Lower leg skin (tissue), 4 donors: Measurements from ENCODE around the gene NOVA2. TPM values are rescaled to one million over a fixed set of nuclear protein-coding genes. Genes with fewer than 3 reads are reported as not detected.
A peak's percentile ranks its signal among the peaks of the same experiment; 100 is the strongest.

ENCODE experiments used
- DNase-seq, 2 donors: peaks; one replicate each; pipeline ENCODE4 v3.0.0-alpha.2; 2019; ENCODE audit warnings: low spot score in 2 of 2
- H3K4me3 ChIP-seq: fragments of 200-600 bp; sonication (generic); 2 replicates; pipeline ENCODE4 v1.5.1; 2017; ENCODE audit warnings: mild to moderate bottlenecking, low read depth; ENCODE audit not compliant: poor library complexity, severe bottlenecking
- CTCF ChIP-seq, 3 donors: fragments of 450-650 bp; IDR thresholded peaks; one replicate each; pipeline ENCODE4 v1.5.1; 2016; ENCODE audit warnings: antibody characterized with exemption in 3 of 3, mild to moderate bottlenecking in 3 of 3, moderate library complexity in 2 of 3
- POLR2A ChIP-seq, 2 donors: fragments of 450-650 bp; IDR thresholded peaks; one replicate each; pipeline ENCODE4 v1.6.1; 2016 to 2017; ENCODE audit warnings: antibody characterized with exemption in 2 of 2, mild to moderate bottlenecking in 1 of 2, moderate library complexity in 1 of 2
- WGBS, 2 donors: methylation state at CpG; one replicate each; pipeline ENCODE4 v1.1.5; 2018; 5-methylcytosine and 5-hydroxymethylcytosine counted together
- intact Hi-C: fragments of 100-400 bp; cut with DNase I; formaldehyde crosslinking; loops from one replicate; pipeline ENCODE4 v1.15.0; 2023; ENCODE audit warnings: low total_unique reads
- total RNA-seq, 4 donors: library from RNA; depleted of rRNA; stranded (reverse); fragments of >200 nt; gene quantifications; one replicate each; pipeline ENCODE4 v1.1.0, GENCODE V29; 2016

Gene NOVA2
- total RNA-seq, result under 1 TPM; 0.25 to 0.91 (median 0.66) TPM

GRCh38 chr19:45973553-45974338 is at the start of gene NOVA2:
TSS of gene NOVA2 (minus strand) at chr19:45973865. CDS start at chr19:45973351, 514 bp downstream.
- peak in 1 of 2 donors; percentile 90 for DNase-seq
- H3K4me3 ChIP-seq, result no peak within 1 kb of the TSS
- WGBS, 2 donors, result 6 to 7% methylated on average over 30 to 50 of the region's 58 CpGs
- intact Hi-C loops, result no loop called here
- TF ChIP-seq POLR2A (IDR thresholded peaks at IDR 0.05) (no peak), CTCF (IDR thresholded peaks at IDR 0.05) (no peak)

DNA sequence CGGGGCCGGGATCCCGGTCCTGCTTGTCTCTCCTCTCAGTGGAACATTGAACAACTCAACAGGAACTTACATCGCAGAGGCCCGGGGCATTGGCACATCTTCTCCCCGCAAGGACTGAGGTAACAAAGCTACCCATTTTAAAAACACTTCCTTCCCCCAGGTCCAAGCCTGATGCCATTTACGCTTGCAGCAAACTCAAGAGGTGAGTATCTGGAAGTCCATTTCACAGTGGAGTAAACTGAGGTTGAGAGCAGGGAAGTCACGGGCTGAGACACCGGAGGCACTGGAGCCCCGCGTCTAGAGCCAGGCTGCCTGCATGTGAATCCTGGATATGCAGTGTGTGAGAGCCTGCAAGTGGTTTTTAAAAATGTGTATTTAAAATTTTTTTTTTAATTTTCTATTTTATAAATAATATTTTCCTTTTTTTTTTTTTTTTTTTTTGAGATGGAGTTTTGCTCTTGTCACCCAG is 49.7 kb upstream of the NOVA2 start:
- intact Hi-C loops, result no loop called here
- peak in 1 of 2 donors; percentile 72 for DNase-seq
- TF ChIP-seq POLR2A (IDR thresholded peaks at IDR 0.05), result no peak
- TF ChIP-seq CTCF (IDR thresholded peaks at IDR 0.05), result no peak
- 62 to 70% methylated on average over 10 to 11 of the region's 11 CpGs for WGBS, 2 donors
- no peak overlapping the region for H3K4me3 ChIP-seq

- peak in 1 of 2 donors; percentile 78 for DNase-seq
- 25 to 55% methylated on average over 18 to 41 of the region's 47 CpGs for WGBS, 2 donors
- intact Hi-C loops, result no loop called here
- H3K4me3 ChIP-seq, result no peak within 1 kb of the TSS
- no peak for TF ChIP-seq CTCF (IDR thresholded peaks at IDR 0.05)
Observed at GRCh38 chr19:46022431-46023310, 49.0 kb upstream of the NOVA2 start, which contains the start of gene PGLYRP1. TSS of gene PGLYRP1 (minus strand) at chr19:46023053. CDS start at chr19:46023021, 32 bp downstream.

DNA sequence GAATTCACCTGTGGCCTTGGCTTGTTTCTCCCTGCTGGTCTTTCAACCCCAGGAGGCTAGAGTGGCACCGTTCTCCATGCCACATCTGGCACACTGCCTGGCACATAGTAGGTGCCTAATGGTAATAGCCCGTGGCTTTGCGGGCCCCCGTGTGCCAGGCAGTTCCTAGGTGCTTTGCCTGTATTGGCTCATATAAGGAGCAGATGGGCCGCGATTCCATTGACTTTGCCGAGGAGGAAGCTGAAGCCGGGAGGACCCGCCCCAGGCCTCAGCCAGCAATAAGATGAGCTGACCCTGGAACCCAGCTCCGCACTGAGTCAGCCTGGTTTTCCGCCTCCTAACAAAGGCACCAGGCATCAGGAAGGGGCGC is 48.4 kb upstream of the NOVA2 start:
- peak in 1 of 2 donors; percentile 79 for DNase-seq
- 34 to 37% methylated on average over 12 of the region's 12 CpGs for WGBS, 2 donors
- no peak for TF ChIP-seq CTCF (IDR thresholded peaks at IDR 0.05)
- TF ChIP-seq POLR2A (IDR thresholded peaks at IDR 0.05), result no peak
- no peak overlapping the region for H3K4me3 ChIP-seq
- intact Hi-C loops, result no loop called here

DNA sequence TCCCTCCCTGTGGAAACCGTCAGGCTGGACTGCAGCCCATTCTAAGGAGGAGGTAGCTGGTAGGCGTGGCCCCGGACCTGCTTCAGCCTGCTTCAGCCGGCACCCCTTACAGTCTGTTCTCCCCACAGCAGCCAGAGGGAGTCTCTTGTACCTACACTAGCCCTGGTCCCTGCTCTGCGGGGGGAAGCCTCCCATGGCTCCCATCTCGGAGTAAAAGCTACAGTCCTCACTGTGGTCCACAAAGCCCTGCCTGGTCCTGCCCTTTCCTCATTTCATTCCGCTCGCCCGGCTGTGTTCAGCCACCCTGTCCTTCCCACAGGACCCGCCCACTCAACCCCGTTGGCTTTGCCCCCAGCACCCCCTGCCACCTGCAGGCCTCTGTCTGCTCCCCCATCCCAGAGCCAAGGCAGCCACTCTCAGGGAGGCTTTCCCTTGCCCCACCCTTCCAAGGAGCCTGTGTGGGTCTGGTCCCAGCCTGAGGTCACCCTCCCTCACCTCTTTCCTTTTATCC is 47.9 kb upstream of the NOVA2 start:
- 33 to 43% methylated on average over 11 of the region's 11 CpGs for WGBS, 2 donors

More for the DNA sequence above, 47.9 kb upstream of the NOVA2 start:
- TF ChIP-seq POLR2A (IDR thresholded peaks at IDR 0.05), result no peak
- TF ChIP-seq CTCF (IDR thresholded peaks at IDR 0.05), result no peak
- intact Hi-C loops, result no loop called here
- no peak for DNase-seq
- H3K4me3 ChIP-seq, result no peak overlapping the region
